Activated CD4-positive, alpha-beta T cell treated with anti-CD3 and anti-CD28 coated beads, Interleukin-2, Interleukin-4, amounts not matched to agents 100 ng/mL and 50 ng/mL, durations not matched to agents 16 hours and 8 hours (primary cell): ENCODE measurements around the gene COMMD8.

Experiments used
- DNase-seq: peaks from one replicate; pipeline ENCODE4 v3.0.0-alpha.2; 2020; ENCODE audit warnings: low spot score

COMMD8 gene

GRCh38 chr4:47471591-47471990, 8.1 kb upstream of the COMMD8 start:
- no peak for DNase-seq

- DNase-seq, result no peak
Measured at GRCh38 chr4:47471064-47471463, 7.6 kb upstream of the COMMD8 start.

GRCh38 chr4:47469951-47470350, 6.4 kb upstream of the COMMD8 start:
- DNase-seq, result no peak

GRCh38 chr4:47468706-47469365, 5.3 kb upstream of the COMMD8 start:
- no peak for DNase-seq

- no peak for DNase-seq
Measured at GRCh38 chr4:47466056-47466785, 2.7 kb upstream of the COMMD8 start.

GRCh38 chr4:47465004-47465403, 1.5 kb upstream of the COMMD8 start:
- DNase-seq, result no peak

GRCh38 chr4:47462799-47463234, 685 bp downstream of the COMMD8 start:
- no peak for DNase-seq

- no peak for DNase-seq
Measured at GRCh38 chr4:47451657-47452056, 11.8 kb downstream of the COMMD8 start.

- no peak for DNase-seq
Measured at GRCh38 chr4:47444031-47444430, 19.5 kb downstream of the COMMD8 start.

GRCh38 chr4:47442980-47443379, 20.5 kb downstream of the COMMD8 start:
- no peak for DNase-seq

- DNase-seq, result no peak
Measured at GRCh38 chr4:47434931-47435330, 28.6 kb downstream of the COMMD8 start.

GRCh38 chr4:47432749-47433148, 30.8 kb downstream of the COMMD8 start:
- no peak for DNase-seq

GRCh38 chr4:47427935-47428334, 35.6 kb downstream of the COMMD8 start:
- DNase-seq, result no peak

GRCh38 chr4:47425628-47426027, 37.9 kb downstream of the COMMD8 start:
- no peak for DNase-seq

- no peak for DNase-seq
Measured at GRCh38 chr4:47419296-47419695, 44.2 kb downstream of the COMMD8 start.

GRCh38 chr4:47418147-47418546, 45.4 kb downstream of the COMMD8 start:
- DNase-seq, result no peak

GRCh38 chr4:47415719-47416118, 47.8 kb downstream of the COMMD8 start:
- no peak for DNase-seq

- no peak for DNase-seq
Measured at GRCh38 chr4:47413521-47413920, 50.0 kb downstream of the COMMD8 start.

GRCh38 chr4:47410271-47410670, 53.2 kb downstream of the COMMD8 start:
- no peak for DNase-seq

- DNase-seq, result no peak
Measured at GRCh38 chr4:47406408-47406807, 57.1 kb downstream of the COMMD8 start.
